Amniotic stem cell (primary cell): ENCODE results near the gene TSHZ2.
"Not testable (repeated sequence)": the region's sequence is repeated elsewhere in the genome, so short reads cannot be mapped to it uniquely, and the experiment has no call there.

Experiments
- DNase-seq: peaks from one replicate; lab custom pipeline; 2025; lab: John Stamatoyannopoulos, UW

The TSHZ2 gene

DNA sequence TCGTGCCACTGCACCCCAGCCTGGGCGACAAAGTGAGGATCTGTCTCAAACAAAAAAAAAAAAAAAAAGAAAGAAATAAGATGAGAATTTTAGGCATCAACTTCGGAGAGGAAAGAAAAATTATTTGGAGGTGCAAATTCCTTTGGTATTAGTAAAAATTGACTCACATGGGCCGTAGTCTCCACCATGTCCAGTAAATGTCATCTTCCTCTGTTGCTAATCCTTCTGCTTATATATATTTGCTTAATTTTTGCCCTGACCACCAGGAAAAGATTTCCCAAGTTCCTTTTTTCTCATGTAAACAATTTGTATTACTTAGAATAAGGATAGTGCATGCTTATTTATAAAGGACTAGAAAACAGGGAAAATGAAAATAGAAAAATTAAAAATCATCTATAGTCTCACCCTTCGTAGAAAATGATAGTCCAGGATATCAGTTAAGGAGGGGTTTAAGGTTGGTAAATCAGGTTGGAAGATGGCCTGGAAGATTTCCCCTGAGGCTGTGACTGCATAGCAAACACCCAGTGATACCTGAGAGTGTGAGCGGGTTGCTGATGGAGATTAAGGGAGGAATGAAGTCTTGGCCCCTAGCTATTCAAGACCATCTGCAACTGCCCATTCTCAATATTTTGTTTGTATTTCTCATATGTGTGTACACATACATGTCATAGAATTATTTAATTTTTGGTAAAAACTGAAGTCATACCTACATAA, 380.7 kb downstream of the TSHZ2 start:
- no peak for DNase-seq

DNA sequence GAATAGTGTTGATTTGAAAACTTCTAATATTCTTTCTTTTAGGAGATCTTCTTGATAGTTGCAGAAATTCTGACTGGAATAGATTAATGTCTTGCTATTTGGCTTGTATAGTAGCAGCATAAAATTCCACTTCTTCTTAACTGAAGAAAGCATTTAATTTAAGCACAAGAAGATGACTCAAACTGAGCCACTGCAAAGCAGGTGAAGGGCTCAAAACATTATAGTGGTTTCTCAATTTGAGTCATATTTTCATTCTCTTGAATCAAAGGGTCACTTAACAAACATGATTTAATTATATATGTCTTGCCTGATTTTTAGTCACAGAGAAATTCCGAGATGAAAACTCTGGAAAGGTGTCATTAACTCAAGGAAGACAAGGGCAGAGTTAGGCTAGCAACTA, 382.2 kb downstream of the TSHZ2 start:
- DNase-seq: no peak

DNA sequence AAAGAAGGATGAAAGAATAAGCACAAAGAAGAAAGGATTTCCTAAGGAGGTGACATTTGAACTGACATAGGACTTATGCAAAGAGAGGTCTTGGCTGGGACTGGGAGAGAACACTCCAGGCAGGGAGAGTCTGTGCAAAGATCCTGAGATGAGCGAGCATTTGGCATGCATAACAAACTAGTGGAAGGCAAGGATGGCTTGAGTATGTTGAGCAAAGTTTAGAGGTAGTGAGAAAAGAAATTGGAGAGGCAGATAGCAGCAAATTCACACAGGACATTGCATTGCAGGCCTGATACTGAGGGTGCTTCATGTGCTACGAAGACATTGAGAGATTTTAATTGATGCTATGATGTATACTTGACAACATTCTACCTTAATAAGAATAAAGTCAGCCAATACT, 383.6 kb downstream of the TSHZ2 start:
- DNase-seq: no peak

DNA sequence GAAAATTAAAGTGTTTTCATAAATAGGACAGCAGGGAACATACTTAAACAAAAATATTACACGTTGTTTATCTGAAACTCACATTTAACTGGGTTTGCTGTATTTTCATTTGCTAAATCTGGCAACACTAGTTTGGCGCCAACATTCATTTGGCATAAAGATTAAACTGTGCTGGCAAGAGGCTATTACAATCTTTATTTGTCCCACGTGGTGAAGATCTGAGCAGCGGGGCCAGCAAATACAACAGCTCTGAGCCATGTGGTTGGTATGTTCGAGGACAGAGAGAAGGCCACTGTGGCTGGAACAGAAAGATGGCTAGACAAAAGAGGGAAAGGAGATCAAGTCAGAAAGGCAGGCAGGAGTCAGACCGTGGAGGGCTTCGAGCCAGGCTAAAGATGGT, 387.3 kb downstream of the TSHZ2 start:
- no peak for DNase-seq

DNA sequence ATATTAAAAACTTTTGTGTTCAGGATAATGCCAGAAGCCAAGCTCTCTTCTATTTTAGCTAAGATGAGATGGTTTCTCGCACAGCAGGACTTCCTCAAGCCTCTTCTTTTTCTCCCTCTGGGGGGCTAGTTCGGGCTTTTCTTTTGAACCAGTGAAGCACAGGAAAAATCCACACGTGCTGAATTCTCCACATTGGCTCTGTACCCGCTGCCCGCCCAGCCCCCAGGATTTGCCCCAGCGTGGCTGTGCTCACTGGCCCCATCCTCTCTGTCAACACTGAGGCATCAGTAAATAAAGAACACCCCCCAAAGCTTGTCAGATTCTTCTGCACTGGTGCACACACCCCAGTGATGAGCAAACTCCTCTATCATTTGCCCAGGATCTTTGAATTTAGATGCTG, 388.7 kb downstream of the TSHZ2 start:
- no peak for DNase-seq

DNA sequence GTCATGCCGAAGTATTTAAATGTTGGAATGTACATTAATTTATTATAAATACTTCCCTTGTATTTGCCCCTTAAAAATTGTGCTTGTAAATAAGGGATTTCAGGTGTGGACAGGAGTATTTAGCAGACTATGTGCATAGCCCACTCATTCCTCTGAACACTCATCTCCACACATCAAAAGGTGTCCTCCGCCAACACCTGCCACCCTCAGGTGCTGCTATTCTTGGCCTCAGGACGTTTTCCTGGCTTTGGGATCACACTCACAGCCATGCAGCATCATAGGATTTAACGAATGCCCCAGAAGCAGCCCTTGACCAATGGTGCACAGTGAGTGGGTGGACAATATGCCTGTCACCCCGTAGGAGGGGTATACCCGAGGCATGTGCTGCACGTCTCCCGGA, 390.6 kb downstream of the TSHZ2 start:
- DNase-seq: no peak

DNA sequence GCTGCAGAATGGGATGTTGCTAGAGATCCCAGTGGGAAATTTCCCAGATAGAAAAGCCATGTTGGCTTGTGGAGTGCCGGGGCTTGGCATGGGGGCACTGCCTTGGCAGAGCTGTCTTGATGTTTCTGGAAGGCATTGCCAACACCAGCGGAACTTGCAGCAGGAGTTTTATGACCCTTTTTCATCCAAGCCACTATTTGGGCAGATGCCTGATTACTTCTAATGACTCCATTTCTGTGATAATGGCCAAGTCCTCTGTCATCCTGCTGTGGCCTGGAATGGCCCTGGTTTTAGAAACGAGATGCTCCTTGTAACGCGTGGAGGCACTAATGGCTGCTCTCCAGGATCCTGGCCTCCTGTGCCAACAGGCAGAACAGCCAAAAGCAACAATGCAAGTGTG, 392.5 kb downstream of the TSHZ2 start:
- no peak for DNase-seq

DNA sequence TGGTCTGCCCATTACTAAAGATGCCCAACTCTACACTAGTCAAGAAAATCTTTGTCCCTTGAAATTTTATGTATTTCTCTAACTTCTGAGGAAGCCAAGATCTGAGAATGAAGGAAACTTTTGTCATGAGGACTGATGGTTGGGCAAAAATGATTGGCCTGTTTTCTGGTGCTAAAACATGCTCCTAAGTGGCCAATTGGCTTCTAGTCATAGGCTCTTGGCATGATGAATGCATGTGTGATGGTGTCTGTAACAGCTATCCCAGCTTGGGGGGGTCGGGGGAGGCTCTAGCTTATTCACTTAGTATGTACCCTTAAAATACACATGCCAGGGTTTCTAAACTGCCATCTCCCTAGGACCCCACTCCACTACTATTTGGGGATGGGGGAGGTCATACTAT, 392.9 kb downstream of the TSHZ2 start:
- DNase-seq: no peak

DNA sequence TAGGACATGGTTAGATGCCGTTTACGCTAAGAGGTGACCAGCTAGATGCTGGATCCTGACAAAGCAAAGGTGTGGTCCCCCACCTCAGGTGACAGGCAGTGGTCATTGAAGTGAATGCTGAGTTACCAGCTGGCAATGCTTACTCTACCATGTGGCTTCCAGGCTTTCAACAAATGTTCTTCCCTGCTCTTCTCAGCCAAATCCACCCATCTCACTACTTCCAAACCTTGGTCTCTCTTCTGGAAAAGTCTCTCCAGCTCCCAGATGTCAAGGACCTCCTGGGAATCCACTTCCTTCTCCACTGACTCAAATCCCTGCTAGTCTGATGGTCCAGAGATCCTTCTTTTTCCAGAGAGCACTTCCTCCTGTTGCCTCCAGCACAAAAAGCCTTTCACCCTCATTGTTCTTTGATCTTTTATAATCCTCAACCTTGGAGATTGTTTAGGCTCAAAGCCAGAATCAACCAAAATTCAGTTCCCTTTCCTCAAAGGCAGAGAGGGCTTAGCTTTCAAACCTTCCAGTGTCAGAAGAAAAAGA, 393.4 kb downstream of the TSHZ2 start:
- DNase-seq: no peak

DNA sequence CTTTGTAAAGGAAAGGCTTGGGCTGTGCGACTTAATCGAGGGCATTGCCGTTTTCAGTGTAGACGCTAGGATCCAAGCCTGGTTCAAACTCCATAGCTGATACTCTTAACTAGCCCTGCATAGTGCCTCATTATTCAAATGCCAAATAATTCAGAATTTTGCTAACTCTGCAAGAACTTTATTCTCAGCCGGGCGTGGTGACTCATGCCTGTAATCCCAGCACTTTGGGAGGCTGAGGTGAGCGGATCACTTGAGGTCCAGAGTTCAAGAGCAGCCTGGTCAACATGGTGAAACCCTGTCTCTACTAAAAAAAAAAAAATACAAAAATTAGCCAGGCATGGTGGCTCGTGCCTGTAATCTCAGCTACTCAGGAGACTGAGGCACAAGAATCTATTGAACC, 394.8 kb downstream of the TSHZ2 start:
- not testable (repeated sequence) for DNase-seq

DNA sequence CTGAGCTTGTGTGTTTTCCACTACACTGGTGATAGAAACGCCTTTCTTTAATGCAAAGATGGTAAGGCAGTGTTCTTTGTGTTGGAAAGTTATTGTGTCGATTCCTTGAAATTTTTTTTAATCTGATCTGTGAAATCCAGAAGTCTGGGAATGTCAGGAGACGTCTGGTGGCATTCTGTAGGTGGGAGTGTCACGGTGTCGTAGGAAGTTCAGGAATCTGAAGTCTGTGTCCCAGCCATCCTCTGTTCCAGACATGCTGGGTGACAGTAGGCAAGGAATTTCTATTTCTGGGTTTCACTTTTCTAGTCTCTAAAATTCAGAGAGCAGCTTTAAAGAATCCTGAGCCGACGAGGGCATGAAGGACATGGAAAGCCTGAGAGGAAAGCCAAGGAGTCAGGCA, 397.7 kb downstream of the TSHZ2 start:
- DNase-seq: no peak

DNA sequence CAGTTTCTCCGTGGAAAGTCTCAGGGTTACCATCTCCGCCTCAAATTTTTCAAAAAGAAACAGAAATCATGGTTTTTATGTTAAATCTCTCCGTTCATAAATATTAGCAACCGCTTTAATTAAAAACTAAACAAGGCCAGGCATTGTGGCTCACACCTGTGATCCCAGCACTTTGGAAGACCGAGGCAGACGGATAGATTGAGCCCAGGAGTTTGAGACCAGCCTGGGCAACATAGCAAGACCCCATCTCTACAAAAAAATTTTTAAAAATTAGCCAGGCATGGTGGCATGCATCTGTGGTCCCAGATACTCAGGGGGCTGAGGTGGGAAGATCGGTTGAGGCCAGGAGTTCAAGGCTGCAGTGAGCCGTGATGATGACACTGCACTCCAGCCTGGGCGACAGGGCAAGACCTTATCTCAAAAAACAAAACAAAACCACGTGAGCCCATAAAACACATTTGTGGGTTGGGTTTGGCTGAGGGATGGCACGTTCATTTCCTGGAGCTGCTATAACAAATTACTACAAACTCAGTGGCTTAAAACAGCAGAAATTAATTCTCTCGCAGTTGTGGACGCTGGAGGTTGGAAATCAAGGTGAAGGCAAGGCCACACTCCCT, 398.3 kb downstream of the TSHZ2 start:
- DNase-seq: no peak

DNA sequence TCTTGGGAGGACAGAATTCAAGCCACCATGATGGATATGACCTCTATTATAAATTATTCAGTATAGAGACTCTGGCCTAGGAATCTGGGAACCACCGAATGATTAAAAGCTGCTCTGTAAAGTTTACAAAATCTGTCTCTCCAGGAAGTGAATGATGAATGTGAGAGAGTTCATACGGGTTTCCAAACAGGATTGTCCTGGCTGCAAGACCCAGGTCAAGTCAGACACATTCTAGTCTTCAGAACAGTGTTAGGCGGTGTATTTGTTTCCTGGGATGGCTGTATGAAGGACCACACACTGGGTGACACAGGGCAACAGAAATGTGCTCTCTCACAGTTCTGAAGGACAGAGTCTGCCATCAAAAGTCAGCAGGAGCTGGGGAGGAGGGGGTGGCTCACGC, 399.1 kb downstream of the TSHZ2 start:
- no peak for DNase-seq

DNA sequence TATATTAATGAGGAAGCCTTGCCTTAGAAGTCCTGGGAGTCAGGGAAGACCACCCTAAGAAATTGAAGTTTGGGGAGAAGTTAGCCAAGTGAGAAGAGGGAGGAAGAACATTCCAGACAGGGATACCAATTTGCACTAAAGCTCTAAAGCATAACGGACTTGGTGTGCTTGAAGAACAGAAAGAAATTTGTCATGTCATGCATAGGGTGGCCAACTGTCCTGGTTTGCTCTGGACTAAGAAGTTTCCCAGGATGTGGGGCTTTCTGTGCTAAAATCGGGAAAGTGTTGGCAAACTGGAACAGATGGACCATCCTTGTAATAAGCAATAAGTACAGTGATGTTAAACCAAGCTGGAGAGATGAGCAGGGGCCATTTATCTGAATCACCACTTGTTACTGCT, 403.9 kb downstream of the TSHZ2 start:
- no peak for DNase-seq

DNA sequence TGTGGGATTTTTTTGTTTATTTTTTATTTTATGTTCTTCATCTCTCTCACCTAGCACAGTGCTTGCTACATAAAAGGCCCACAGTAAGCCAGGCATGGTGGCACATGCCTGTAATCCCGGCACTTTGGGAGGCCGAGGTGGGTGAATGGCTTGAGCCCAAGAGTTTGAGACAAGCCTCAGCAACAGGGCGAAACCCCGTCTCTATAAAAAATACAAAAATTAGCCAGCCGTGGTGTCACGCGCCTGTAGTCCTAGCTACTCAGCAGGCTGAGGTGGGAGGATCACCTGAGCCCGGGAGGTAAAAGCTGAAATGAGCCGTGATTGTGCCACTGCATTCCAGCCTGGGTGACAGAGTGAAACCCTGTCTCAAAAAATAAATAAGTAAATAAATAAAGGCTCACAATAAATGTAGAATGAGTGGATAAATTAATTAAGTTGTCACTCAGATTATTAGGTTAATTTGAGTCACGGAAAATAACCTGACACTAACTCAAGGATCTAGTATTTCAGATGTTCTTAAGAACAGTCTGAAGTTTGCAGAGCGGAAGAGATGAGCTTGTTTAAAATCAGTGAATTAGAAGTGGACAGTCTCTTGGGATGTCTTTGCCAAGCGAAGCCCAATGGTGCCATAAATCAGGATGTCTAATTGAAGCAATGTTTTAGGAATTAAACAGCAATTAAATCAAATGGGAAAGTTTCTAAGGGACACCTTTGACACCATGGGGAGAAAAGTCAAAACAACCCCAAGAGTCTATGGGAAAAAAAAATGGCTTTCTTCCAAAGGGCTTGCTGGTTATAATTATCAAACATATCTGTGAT, 407.1 kb downstream of the TSHZ2 start:
- DNase-seq: no peak

DNA sequence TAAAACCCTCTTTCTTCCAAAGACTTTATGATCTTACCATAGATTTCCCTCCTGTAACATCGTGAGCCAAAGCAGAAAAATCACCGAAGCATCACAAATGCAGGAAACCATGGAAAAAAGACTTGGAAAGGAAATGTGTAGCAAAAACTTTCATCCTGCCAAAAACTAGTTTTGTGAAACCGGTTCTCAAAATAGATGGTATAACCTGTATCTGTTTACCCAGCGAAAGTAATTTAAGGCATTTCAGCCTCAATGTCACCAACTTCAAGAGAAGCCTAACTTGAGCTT, 407.6 kb downstream of the TSHZ2 start:
- no peak for DNase-seq

DNA sequence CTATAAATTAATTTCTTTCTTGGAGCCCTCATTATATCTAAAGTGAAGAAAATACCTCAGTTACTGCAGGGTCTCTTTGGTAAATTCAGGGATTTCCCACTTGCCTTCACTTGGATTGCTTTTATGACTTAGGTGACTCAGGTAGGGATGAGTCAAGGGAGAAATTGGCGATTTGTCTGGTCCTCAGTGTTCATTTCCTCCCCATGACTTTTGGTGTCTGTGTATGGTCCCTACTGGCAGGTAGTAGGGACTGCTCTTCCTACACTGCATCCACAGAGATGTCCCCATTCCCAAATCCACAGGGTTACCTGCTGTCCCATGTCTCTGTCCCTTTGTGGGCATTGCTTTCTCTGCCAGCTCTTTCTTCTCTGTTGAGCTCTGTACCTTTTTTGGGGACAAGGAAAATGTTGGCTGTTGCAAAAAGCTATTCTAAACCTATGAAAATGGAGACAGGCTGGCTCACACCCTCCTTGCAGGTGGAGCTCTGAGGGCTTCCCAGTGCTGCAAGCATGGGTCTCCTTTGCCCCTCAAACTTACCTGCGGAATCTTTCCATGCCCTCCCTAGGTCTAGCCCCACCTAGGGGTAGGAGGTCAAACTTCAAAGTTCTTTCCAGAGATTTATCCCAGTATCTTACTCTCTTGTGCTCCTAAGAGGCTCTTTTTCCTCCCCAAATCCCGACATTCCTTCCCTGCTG, 409.6 kb downstream of the TSHZ2 start:
- no peak for DNase-seq

DNA sequence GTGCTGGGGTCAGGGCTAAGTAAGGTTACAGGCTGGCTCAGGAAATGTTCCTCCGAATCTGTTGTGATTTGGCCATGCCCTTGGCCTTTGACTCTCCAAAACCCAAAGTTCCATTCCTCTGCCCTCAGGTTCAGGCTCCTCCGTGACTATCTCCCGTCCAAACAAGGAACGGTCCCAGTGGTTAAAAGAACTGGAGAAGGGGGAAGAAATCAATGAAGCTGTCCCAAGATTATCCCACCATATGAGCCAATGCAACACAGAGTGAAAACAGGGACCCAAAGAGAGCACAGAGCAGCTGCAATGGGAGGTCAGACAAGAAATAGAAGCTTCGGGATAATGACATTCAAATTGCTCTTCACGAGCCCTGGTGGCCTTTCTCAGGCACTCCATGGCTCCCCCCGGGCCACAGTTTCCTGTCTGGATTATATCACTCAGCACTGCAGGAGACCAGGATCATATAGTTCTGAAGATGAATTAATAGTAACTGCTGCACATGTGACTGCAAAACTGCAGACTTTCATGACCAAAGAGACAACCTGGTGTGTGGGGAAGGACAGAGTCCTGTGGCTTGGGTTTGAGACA, 410.2 kb downstream of the TSHZ2 start:
- DNase-seq: no peak

DNA sequence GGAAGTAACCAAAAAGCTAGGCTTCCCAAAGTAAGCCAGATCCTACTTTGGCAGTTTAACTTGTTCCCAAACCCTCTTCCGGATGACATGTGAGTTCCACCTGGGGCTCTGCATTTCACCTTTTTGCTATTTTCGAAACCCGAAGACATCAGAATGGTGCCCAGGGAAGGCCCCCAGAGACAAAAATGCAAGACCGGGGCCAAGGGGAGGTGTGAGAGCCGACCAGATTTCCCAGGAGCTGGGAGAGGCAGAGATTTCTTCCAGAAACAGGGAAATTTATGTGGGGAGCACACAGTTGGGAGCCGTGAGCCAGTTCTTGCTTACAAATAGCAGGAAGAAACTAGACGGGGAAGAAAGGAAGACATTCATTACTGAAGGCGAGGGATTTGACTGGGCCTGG, 411.8 kb downstream of the TSHZ2 start:
- no peak for DNase-seq

DNA sequence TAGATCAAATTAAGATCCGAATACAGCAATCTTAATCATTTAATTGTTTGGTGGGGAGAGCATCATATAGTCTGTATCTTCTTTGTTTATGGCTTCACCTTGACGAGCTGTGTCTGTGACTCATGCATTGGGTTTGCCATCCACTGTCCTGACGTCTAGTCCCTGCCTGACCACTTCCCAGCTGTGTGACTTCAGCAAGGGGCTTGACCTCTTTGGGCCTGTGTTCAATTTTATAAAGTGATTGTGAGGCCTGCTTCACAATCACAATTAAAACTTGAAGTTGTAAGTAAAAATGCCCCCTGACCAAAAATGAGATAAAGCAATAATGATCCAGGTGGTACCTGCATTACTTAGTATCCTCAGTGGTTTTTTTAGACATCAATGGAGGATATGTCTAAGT, 412.2 kb downstream of the TSHZ2 start:
- DNase-seq: no peak

DNA sequence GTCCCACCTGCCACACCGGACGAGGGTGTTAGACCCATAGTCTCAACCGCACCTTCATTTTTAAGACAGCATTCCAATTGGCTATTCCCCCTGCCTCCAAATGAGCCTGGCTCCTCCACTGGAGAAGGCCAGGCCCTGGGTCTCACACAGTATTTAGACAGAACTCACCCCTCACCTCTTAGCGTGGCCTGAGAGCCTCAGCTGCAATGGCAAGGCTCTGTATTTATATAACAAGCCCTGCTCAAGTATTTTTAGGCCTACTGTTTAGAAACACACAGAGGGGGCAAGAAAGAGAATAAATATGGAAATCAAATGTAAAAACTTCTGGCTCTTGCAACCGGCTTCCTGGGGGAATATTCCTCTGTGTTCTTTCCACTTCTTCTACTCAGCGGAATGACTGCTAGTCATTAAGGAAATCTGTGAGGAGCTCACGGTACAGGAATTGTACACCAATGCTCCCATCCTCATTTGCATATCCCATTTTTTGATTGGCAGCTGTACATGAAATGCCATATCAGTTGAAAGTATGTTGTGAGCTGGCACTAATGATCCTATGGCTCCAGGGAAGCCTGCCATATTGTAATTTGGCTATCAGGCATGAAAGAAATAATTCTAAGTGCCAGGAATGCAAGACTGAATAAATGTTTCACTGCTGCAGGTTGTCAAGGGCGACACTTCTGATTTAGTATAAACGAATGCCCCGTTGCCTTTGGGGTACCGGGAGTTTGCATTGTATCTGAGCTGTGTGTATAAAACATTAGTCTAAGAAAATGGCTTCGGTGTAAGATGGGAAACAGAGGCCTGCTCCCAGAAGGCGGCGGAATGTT, 414.0 kb downstream of the TSHZ2 start:
- DNase-seq: no peak
